Kidney (tissue), 14 donors: ENCODE results near the gene SPATA12. TPM values are rescaled to one million over a fixed set of nuclear protein-coding genes. Genes with fewer than 3 reads are reported as not detected.

Experiments
- DNase-seq, 5 donors: peaks; one replicate each; pipeline ENCODE4 v3.0.0-alpha.2; 2013 to 2020
- FAIRE-seq: peaks from 2 replicates; lab custom pipeline; 2012; peaks lifted over from hg19 to GRCh38; lab: Jason Lieb, UNC
- H3K27ac ChIP-seq, 2 donors: one replicate each; pipeline ENCODE4 v1.7.0; 2013; ENCODE audit warnings: low read depth in 2 of 2, low read length in 2 of 2, inconsistent platforms in 1 of 2
- H3K27me3 ChIP-seq: one replicate; pipeline ENCODE4 v1.7.1; 2013; ENCODE audit warnings: low read length, inconsistent platforms; ENCODE audit not compliant: control insufficient read depth, insufficient read depth
- H3K36me3 ChIP-seq, 3 donors: one replicate each; pipeline versions ENCODE4 v1.7.0 to v1.7.1; 2013; ENCODE audit warnings: low read length in 3 of 3, control low read depth in 1 of 3, inconsistent platforms in 1 of 3; ENCODE audit not compliant: insufficient read depth in 3 of 3, control insufficient read depth in 2 of 3
- H3K4me1 ChIP-seq, 3 donors: one replicate each; pipeline versions ENCODE4 v1.7.0 to v1.7.1; 2013; ENCODE audit warnings: low read length in 3 of 3, inconsistent platforms in 1 of 3, low read depth in 1 of 3; ENCODE audit not compliant: control insufficient read depth in 2 of 3, insufficient read depth in 2 of 3
- H3K4me3 ChIP-seq, 3 donors: one replicate each; pipeline versions ENCODE4 v1.7.0 to v1.8.1; 2013; ENCODE audit warnings: low read length in 3 of 3, control low read depth in 1 of 3, inconsistent platforms in 1 of 3
- H3K9ac ChIP-seq, 3 donors: one replicate each; pipeline versions ENCODE4 v1.7.0 to v1.7.1; 2013; ENCODE audit warnings: low read length in 3 of 3, control low read depth in 1 of 3, inconsistent platforms in 1 of 3
- H3K9me3 ChIP-seq, 3 donors: one replicate each; pipeline versions ENCODE4 v1.7.0 to v1.7.1; 2013; ENCODE audit warnings: low read length in 3 of 3, control low read depth in 1 of 3, inconsistent platforms in 1 of 3; ENCODE audit not compliant: control insufficient read depth in 2 of 3, insufficient read depth in 1 of 3
- intact Hi-C: fragments of 100-400 bp; cut with DNase I; formaldehyde crosslinking; loops from one replicate; pipeline ENCODE4 v1.11.1; 2022
- polyA plus RNA-seq: library from polyadenylated mRNA; stranded (reverse); fragments of 350-450 nt; fragmentation: Illumina TruSeq; extraction: RNeasy Lipid Tissue Mini Kit (QIAGEN cat#74804); gene quantifications from one replicate; pipeline ENCODE4 v1.2.3, GENCODE V29; 2014; ENCODE audit warnings: low read depth, low replicate concordance; ENCODE audit not compliant: insufficient read depth
- total RNA-seq: library from RNA; stranded (reverse); fragmentation: NEBNext Ultra II Directional; extraction: Animal tissue kit (Norgen Biotek cat#: 25700); gene quantifications from one replicate; pipeline ENCODE4 v1.2.1, GENCODE V29; 2021
- TF ChIP-seq, protein P1 (sequence below): IDR thresholded peaks from 3 replicates; pipeline ENCODE4 v1.5.1; 2012; ENCODE audit warnings: mild to moderate bottlenecking, moderate library complexity, borderline replicate concordance; ENCODE audit not compliant: insufficient read depth; ENCODE audit errors: extremely low read depth
- donor health status: control.
- donor health status: control.
- donor health status: control.
- donor health status: control.
- donor health status: control.
- donor health status: DM: yes; HTN: yes; CAD: no.
- donor health status: Normal renal cell carcinoma (clear cell type).

The SPATA12 gene
- total and polyA plus RNA-seq, 2 donors from 2014 or later, result not detected

DNA sequence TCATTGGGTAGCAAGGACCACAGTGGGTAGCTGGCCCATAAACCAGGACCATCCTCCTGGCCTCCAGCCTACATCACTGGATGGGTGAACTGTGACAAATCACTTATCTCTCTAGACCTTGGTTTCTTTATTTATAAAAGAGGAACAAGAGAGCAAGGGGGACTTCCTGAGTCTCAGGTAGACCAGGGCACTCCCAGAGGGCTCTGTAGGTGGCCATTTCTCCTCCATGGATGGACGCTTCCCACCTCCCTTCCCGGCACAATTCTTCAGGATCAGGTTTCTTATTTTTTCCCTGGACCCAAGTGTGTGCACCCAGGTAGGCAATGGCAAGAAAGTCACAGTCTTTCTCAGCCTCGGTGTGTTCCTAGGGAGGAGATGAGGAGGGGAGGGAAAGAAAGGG is 41.4 kb upstream of the SPATA12 start:
- Histone ChIP-seq H3K4me3 (no peak overlapping the region), H3K9ac (no peak overlapping the region), H3K27me3 (no peaks in the 10 kb centered on the region), H3K9me3 (no peaks in the 10 kb centered on the region), H3K4me1 (peaks cover 0 to 4% (median 0%) of the 10 kb centered on the region in 3 donors), H3K27ac (no peak overlapping the region), H3K36me3 (no peaks in the 10 kb centered on the region)
- intact Hi-C loops, result no loop called here
- no peak for FAIRE-seq
- TF ChIP-seq, protein P1, sequence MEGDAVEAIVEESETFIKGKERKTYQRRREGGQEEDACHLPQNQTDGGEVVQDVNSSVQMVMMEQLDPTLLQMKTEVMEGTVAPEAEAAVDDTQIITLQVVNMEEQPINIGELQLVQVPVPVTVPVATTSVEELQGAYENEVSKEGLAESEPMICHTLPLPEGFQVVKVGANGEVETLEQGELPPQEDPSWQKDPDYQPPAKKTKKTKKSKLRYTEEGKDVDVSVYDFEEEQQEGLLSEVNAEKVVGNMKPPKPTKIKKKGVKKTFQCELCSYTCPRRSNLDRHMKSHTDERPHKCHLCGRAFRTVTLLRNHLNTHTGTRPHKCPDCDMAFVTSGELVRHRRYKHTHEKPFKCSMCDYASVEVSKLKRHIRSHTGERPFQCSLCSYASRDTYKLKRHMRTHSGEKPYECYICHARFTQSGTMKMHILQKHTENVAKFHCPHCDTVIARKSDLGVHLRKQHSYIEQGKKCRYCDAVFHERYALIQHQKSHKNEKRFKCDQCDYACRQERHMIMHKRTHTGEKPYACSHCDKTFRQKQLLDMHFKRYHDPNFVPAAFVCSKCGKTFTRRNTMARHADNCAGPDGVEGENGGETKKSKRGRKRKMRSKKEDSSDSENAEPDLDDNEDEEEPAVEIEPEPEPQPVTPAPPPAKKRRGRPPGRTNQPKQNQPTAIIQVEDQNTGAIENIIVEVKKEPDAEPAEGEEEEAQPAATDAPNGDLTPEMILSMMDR, result no peak
- DNase-seq, result peak in 4 of 5 donors; percentile 37 to 63 (median 51)

DNA sequence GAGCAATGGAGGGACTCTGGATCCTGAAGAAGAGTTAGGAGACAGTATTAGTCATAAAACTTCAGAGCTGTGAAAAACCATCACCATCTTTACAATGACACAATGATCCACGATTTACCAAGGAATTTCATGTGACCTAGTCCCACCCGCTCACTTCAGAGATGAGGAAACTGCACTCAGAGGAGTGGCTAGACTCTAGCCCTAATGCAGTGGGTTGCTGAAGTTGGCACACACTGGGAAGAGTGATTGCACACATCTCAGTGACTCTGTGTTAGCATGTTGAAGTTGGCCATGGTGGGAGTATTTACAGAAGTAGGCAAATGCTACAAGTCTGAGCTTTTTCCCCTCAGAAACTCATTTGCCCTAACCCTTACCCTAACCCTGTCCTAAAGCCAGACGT is 35.2 kb upstream of the SPATA12 start:
- Histone ChIP-seq H3K4me3 (no peak overlapping the region), H3K9ac (no peak overlapping the region), H3K4me1 (peaks cover 0 to 9% (median 0%) of the 10 kb centered on the region in 3 donors), H3K36me3 (no peaks in the 10 kb centered on the region), H3K27me3 (no peaks in the 10 kb centered on the region), H3K27ac (no peak overlapping the region), H3K9me3 (no peaks in the 10 kb centered on the region)
- TF ChIP-seq, protein P1, result no peak
- no peak for FAIRE-seq
- intact Hi-C loops, result no loop called here
- DNase-seq, result no peak

DNA sequence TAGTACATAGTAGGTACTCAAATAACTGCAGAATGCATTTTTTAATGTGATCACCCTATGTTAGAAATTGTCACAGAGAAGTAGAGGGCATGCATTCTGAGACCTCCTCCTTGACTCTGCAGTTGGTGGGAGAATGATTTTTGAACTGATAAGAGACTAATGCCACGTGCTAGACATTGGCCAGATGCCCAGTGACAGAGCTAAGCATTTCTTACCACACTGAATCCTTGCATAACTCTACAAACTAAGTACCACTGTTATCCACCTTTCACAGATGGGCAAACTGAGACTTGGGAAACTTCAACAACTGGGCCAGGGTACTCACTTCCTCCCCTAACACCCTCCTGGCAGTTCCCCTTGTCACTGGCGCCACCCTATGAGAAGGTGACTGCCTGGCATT is 33.5 kb upstream of the SPATA12 start:
- Histone ChIP-seq H3K36me3 (no peaks in the 10 kb centered on the region), H3K4me3 (no peak overlapping the region), H3K9ac (no peak overlapping the region), H3K27me3 (no peaks in the 10 kb centered on the region), H3K27ac (no peak overlapping the region), H3K9me3 (no peaks in the 10 kb centered on the region), H3K4me1 (peaks cover 0 to 17% (median 0%) of the 10 kb centered on the region in 3 donors)
- FAIRE-seq (no peak), DNase-seq (peak in 1 of 5 donors; percentile 29)
- intact Hi-C loops, result no loop called here
- TF ChIP-seq, protein P1, result no peak

DNA sequence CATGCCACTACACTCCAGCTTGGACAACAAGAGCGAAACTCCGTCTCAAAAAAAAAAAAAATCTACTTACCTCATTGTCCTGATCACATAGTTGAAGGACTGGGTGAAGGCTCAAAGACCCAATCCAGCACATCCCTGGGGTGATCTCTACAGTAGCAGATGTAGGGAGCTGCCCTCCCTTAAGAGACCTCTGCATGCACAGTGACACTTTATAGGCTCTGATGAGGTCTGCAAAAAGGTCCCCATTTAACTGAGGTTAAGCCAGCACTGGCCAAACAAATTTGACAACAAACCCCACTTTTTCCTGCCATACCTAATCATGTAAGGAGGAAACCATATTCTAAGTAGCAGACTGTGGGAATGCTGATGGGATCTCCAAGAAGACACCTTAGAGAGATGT is 31.1 kb upstream of the SPATA12 start:
- intact Hi-C loops, result no loop called here
- TF ChIP-seq, protein P1, result no peak
- Histone ChIP-seq H3K27ac (peak overlapping the region; percentile 8 to 82), H3K4me3 (no peak overlapping the region), H3K9ac (peak overlapping the region in 1 of 3 donors; percentile 35), H3K27me3 (no peaks in the 10 kb centered on the region), H3K4me1 (peaks cover 0 to 17% (median 0%) of the 10 kb centered on the region in 3 donors), H3K36me3 (no peaks in the 10 kb centered on the region), H3K9me3 (no peaks in the 10 kb centered on the region)
- no peak for DNase-seq
- no peak for FAIRE-seq
